GM12878 (cell line): ENCODE results near the gene DTD1. TPM values are rescaled to one million over a fixed set of nuclear protein-coding genes. Genes with fewer than 3 reads are reported as not detected.

Experiments used
- ATAC-seq: fragments of 200-7000 bp; cut with Tn5 transposase; 3 replicates; pipeline ENCODE4 v1.9.1; 2020; ENCODE audit warnings: mild to moderate bottlenecking, moderate library complexity
- BruUV-seq: library from RNA; stranded (reverse); fragments of 400-500 nt; replicated peaks from 2 replicates; lab custom pipeline; 2021; lab: Mats Ljungman, UMichigan
- CTCF ChIA-PET: fragments of 300-600 bp; sonication (Branson Sonifier 250); formaldehyde crosslinking; extraction: SDS; loops from one replicate; lab custom pipeline; 2021; ENCODE audit warnings: inconsistent platforms; lab: Yijun Ruan, JAX
- POLR2A ChIA-PET: fragments of 350-600 bp; formaldehyde crosslinking; extraction: SDS; loops from one replicate; lab custom pipeline; 2021; ENCODE audit warnings: inconsistent platforms; lab: Charles Lee
- RAD21 ChIA-PET: fragments of 300-600 bp; sonication (Branson Sonifier 250); formaldehyde crosslinking; loops from one replicate; lab custom pipeline; 2023; ENCODE audit warnings: antibody characterized with exemption; ENCODE audit not compliant: unreplicated experiment; lab: Charles Lee
- SMC1A ChIA-PET: fragments of 300-600 bp; sonication (Branson Sonifier 250); formaldehyde crosslinking; loops from one replicate; lab custom pipeline; 2023; ENCODE audit not compliant: unreplicated experiment, uncharacterized antibody; lab: Charles Lee
- DNase-seq: peaks from one replicate; pipeline ENCODE4 v3.0.0-alpha.2; 2011; ENCODE audit warnings: low read depth, low spot score
- FAIRE-seq: peaks from 3 replicates; lab custom pipeline; 2011; peaks lifted over from hg19 to GRCh38; lab: Jason Lieb, UNC
- H2AFZ ChIP-seq: 2 replicates; pipeline ENCODE4 v1.6.0; 2011; ENCODE audit warnings: low read depth, low read length, control low read depth; ENCODE audit not compliant: control insufficient read depth
- H3K27ac ChIP-seq: 2 replicates; pipeline ENCODE4 v1.5.1; 2011; ENCODE audit warnings: control low read depth; ENCODE audit not compliant: control insufficient read depth, insufficient read depth
- H3K27me3 ChIP-seq, 2 experiments: replicated peaks in 1 of 2; 2 replicates each; pipeline versions ENCODE4 v1.6.0 to v1.6.1; 2011; ENCODE audit warnings: low read length in 1 of 2; ENCODE audit not compliant: control insufficient read depth in 2 of 2, insufficient read depth in 2 of 2
- H3K36me3 ChIP-seq, 2 experiments: 2 replicates each; pipeline ENCODE4 v1.5.1; 2011; ENCODE audit warnings: low read length in 1 of 2; ENCODE audit not compliant: control insufficient read depth in 2 of 2, insufficient read depth in 2 of 2
- H3K4me1 ChIP-seq: 2 replicates; pipeline ENCODE4 v1.6.1; 2011; ENCODE audit warnings: mild to moderate bottlenecking, low read length, moderate library complexity, mixed read lengths; ENCODE audit not compliant: control insufficient read depth, insufficient read depth
- H3K4me2 ChIP-seq: 2 replicates; pipeline ENCODE4 v1.6.0; 2011; ENCODE audit warnings: control low read depth; ENCODE audit not compliant: control insufficient read depth, insufficient read depth
- H3K4me3 ChIP-seq: fragments of 200-600 bp; sonication (generic); 2 replicates; pipeline ENCODE4 v1.5.1; 2016
- H3K79me2 ChIP-seq: 2 replicates; pipeline ENCODE4 v1.6.0; 2011; ENCODE audit warnings: low read length; ENCODE audit not compliant: control insufficient read depth, insufficient read depth
- H3K9ac ChIP-seq: 2 replicates; pipeline ENCODE4 v1.8.0; 2011; ENCODE audit warnings: low read length, control low read depth, mixed read lengths; ENCODE audit not compliant: control insufficient read depth, insufficient read depth
- H3K9me3 ChIP-seq: replicated peaks from 3 replicates; pipeline ENCODE4 v1.5.1; 2011; ENCODE audit warnings: mild to moderate bottlenecking, low read length; ENCODE audit not compliant: control insufficient read depth, insufficient read depth
- H4K20me1 ChIP-seq: 2 replicates; pipeline ENCODE4 v1.6.0; 2011; ENCODE audit not compliant: control insufficient read depth, insufficient read depth
- RAD21 ChIP-seq: IDR thresholded peaks from 2 replicates; pipeline ENCODE4 v1.6.1; 2011; ENCODE audit warnings: mild to moderate bottlenecking, low read depth, low read length, moderate library complexity; ENCODE audit not compliant: insufficient read depth
- RAD51 ChIP-seq: fragments of 450-650 bp; IDR thresholded peaks from 2 replicates; pipeline ENCODE4 v1.6.1; 2016; ENCODE audit warnings: moderate library complexity, mild to moderate bottlenecking, inconsistent platforms
- RB1 ChIP-seq: fragments of 450-650 bp; formaldehyde crosslinking; IDR thresholded peaks from 2 replicates; pipeline ENCODE4 v1.6.1; 2017; ENCODE audit warnings: mild to moderate bottlenecking, borderline replicate concordance
- WGBS: methylation state at CpG from one replicate; pipeline ENCODE4 v1.1.6; 2016; ENCODE audit warnings: low lambda C conversion rate; ENCODE audit not compliant: insufficient replicate concordance, insufficient coverage; ENCODE audit errors: missing lambda C conversion rate; 5-methylcytosine and 5-hydroxymethylcytosine counted together
- in situ Hi-C: fragments of 300-500 bp; cut with MboI; formaldehyde crosslinking; loops from 9 replicates; pipeline ENCODE4 v1.14.3; 2018; ENCODE audit warnings: mixed read lengths
- intact Hi-C: fragments of 100-400 bp; cut with micrococcal nuclease; formaldehyde crosslinking; loops from one replicate; pipeline ENCODE4 v1.14.2; 2022; ENCODE audit not compliant: unreplicated experiment
- polyA plus RNA-seq, 11 experiments: library from polyadenylated mRNA; depleted of rRNA in 4 of 11; unstranded in 6 of 11; stranded (reverse) in 5 of 11; fragments of >200 nt; fragmentation: Nextera tagmentation in 4 of 11; fragmentation: Illumina TruSeq in 1 of 11; extraction: Ambion mirVana in 4 of 11; extraction: Trizol in 1 of 11; gene quantifications; 1 replicate in 1 of 11; 2 replicates in 10 of 11; pipeline versions ENCODE4 v1.2.1 to v1.2.3, GENCODE V29; 2011 to 2016; ENCODE audit warnings: inconsistent platforms in 2 of 11, missing spikeins in 2 of 11, low read depth in 1 of 11
- total RNA-seq, 4 experiments: library from RNA; depleted of rRNA in 3 of 4; stranded (reverse); fragments of >200 nt in 3 of 4; fragmentation: Illumina TruSeq in 1 of 4; extraction: Trizol in 1 of 4; gene quantifications; 2 replicates each; pipeline versions ENCODE4 v1.2.1 to v1.2.3, GENCODE V29; 2013 to 2021
- TF ChIP-seq, protein P1 (sequence below): fragments of 450-650 bp; formaldehyde crosslinking; IDR thresholded peaks from 2 replicates; pipeline ENCODE4 v1.4.0; 2022; ENCODE audit warnings: mild to moderate bottlenecking, moderate library complexity

Gene DTD1
- total and polyA plus RNA-seq, 10 of the 15 experiments (the other 5 are each of a cell fraction or from before 2014, with no cell fraction given), result 24.3 to 99.8 (median 63.3) TPM

DNA sequence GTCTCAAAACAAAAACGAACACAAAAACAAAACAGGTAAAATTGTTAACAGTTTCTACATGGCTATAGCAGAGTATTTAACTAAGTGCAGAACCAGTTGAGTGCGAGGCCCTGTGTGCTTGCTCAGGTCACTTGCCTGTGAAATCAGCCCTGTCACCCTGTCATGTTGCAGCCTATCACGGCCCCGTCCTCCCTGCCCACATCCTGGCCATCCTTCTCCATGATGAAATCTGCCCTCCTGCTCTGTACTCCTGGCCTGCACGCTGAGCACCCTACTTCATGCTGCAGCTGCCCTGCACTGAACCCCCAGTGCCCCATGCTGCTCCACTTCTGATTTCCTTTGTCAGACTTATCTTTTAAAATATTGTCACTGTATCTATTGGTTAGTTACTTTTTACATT lies 62.4 kb downstream of the DTD1 start:
- no peaks in the 10 kb centered on the region; the same call in 1 of the 2 replicates for H4K20me1 ChIP-seq
- no peak overlapping the region for H3K9ac ChIP-seq
- ATAC-seq (no peak), DNase-seq (no peak), FAIRE-seq (no peak)
- CTCF ChIA-PET, result no interaction called here
- intact Hi-C loops (no loop called here), in situ Hi-C loops (no loop called here)
- no peaks in the 10 kb centered on the region for H3K4me1 ChIP-seq
- H3K9me3 ChIP-seq, result no peaks in the 10 kb centered on the region
- H3K27me3 ChIP-seq, result no peaks in the 10 kb centered on the region
- no peak overlapping the region for H2AFZ ChIP-seq
- no peaks in the 10 kb centered on the region for H3K79me2 ChIP-seq
- BruUV-seq, result no TSS peak
- no peaks in the 10 kb centered on the region; a peak in 1 of 4 replicates for H3K36me3 ChIP-seq
- POLR2A ChIA-PET, result no interaction called here
- RAD21 ChIA-PET, result interaction anchor here (1.3 kb wide), 1 partner anchor 18 kb away, joined by 3 read pairs; no protein-coding TSS in a partner anchor
- no peak overlapping the region for H3K4me3 ChIP-seq
- H3K27ac ChIP-seq, result no peak overlapping the region
- SMC1A ChIA-PET, result no interaction called here
- no peak overlapping the region for H3K4me2 ChIP-seq
- 88% methylated on average over 5 of the region's 5 CpGs for WGBS
- TF ChIP-seq RB1 (no peak), RAD21 (no peak), RAD51 (no peak)
- TF ChIP-seq, protein P1, sequence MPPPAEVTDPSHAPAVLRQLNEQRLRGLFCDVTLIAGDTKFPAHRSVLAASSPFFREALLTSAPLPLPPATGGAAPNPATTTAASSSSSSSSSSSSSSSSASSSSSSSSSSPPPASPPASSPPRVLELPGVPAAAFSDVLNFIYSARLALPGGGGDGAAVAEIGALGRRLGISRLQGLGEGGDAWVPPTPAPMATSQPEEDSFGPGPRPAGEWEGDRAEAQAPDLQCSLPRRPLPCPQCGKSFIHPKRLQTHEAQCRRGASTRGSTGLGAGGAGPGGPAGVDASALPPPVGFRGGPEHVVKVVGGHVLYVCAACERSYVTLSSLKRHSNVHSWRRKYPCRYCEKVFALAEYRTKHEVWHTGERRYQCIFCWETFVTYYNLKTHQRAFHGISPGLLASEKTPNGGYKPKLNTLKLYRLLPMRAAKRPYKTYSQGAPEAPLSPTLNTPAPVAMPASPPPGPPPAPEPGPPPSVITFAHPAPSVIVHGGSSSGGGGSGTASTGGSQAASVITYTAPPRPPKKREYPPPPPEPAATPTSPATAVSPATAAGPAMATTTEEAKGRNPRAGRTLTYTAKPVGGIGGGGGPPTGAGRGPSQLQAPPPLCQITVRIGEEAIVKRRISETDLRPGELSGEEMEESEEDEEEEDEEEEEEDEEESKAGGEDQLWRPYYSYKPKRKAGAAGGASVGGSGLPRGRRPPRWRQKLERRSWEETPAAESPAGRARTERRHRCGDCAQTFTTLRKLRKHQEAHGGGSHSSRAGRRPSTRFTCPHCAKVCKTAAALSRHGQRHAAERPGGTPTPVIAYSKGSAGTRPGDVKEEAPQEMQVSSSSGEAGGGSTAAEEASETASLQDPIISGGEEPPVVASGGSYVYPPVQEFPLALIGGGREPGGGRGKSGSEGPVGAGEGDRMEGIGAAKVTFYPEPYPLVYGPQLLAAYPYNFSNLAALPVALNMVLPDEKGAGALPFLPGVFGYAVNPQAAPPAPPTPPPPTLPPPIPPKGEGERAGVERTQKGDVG (CRISPR knock-in tag), result no peak
- TF ChIP-seq, all 136 proteins: peak for 0
